ENCODE data around the gene EFS.
A peak's percentile ranks its signal among the peaks of the same experiment; 100 is the strongest.

Gene EFS

GRCh38 chr14:23346693-23347405 lies 18.1 kb downstream of the EFS start:
- DNase-seq (ENCODE audit: low read depth), result no peak
- TF ChIP-seq, protein P1, sequence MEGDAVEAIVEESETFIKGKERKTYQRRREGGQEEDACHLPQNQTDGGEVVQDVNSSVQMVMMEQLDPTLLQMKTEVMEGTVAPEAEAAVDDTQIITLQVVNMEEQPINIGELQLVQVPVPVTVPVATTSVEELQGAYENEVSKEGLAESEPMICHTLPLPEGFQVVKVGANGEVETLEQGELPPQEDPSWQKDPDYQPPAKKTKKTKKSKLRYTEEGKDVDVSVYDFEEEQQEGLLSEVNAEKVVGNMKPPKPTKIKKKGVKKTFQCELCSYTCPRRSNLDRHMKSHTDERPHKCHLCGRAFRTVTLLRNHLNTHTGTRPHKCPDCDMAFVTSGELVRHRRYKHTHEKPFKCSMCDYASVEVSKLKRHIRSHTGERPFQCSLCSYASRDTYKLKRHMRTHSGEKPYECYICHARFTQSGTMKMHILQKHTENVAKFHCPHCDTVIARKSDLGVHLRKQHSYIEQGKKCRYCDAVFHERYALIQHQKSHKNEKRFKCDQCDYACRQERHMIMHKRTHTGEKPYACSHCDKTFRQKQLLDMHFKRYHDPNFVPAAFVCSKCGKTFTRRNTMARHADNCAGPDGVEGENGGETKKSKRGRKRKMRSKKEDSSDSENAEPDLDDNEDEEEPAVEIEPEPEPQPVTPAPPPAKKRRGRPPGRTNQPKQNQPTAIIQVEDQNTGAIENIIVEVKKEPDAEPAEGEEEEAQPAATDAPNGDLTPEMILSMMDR (IDR thresholded peaks at IDR 0.05; ENCODE audit: control insufficient read depth, extremely low read depth, insufficient read depth), result no peak
- H3K4me3 ChIP-seq (ENCODE audit: low read depth, low read length), result no peak overlapping the region

DNA sequence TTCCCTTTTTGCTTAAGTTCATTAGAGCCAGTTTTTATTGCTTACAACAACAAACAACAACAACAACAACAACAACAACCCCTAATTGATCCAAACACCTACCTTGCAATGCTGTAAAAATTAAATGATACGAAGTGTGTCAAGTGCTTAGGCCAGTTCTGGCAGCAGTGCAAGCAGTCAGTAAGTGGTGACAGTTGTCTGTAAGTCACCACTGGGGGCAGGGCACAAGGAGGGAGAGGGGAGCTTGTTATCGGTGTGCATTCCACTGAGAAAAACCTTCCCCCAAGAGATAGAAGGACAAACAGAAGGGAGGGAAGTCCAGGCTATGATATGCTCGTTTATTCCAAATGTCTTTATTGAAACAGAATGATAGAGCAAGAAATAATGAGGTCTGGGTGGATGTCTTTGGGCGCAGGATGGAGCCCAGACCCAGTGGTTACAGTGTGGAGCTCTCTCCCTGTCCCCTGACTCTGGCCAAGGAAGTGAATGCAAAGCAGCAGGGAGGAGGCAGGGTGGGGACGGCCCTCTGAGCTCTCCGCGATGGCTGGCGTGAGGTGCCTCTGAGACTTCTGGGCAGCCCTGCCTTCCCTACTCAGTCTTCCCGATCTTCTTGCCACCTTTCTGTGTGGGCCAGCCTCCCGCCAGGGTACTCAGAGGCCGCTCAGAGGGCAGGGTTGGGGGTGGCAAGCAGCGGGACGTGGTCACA lies 18.8 kb downstream of the EFS start:
- no peak overlapping the region for H3K4me3 ChIP-seq (ENCODE audit: low read depth, low read length)
- no peak for DNase-seq (ENCODE audit: low read depth)
- TF ChIP-seq, protein P1 (IDR thresholded peaks at IDR 0.05; ENCODE audit: control insufficient read depth, extremely low read depth, insufficient read depth), result no peak

DNA sequence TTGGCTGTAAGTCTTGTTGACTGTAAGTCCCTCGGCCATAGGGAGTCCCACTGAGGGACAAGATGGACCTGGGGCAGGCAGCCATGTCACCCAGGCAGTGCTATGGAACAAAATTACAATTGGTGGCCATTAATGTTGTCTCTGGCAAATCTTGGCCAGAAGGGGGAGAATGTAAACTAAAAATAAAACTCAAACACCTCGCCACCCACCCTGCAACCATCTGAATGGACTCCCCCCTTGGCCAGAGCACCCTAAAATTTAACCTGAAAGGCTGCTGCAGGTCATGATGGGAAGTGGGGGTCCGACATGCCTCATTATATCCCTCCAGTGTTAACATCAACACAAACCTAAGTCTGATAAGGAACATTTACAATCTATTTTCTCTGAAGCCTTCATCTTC lies 20.5 kb downstream of the EFS start:
- TF ChIP-seq, protein P1 (IDR thresholded peaks at IDR 0.05; ENCODE audit: control insufficient read depth, extremely low read depth, insufficient read depth), result no peak
- DNase-seq (ENCODE audit: low read depth), result no peak
- H3K4me3 ChIP-seq (ENCODE audit: low read depth, low read length), result no peak overlapping the region

- TF ChIP-seq, protein P1 (IDR thresholded peaks at IDR 0.05; ENCODE audit: control insufficient read depth, extremely low read depth, insufficient read depth), result no peak
- no peak for DNase-seq (ENCODE audit: low read depth)
- H3K4me3 ChIP-seq (ENCODE audit: low read depth, low read length), result no peak overlapping the region
These were observed 25.3 kb downstream of the EFS start for GRCh38 chr14:23339506-23340268.

DNA sequence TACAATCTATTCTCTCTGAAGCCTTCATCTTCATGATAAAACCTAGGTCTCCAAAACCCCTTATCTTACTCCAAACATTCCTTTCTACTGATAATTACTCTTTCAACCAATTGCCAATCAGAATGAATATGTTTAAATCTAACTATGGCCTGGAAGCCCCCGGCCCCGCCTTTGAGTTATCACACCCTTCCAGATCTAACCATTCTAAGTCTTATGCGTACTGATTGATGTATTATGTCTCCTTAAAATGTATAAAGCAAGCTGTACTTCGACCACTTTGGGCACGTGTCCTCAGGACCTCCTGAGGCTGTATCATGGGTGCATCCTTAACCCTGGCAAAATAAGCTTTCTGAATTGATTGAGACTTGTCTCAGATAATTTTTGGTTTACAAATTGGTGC lies 29.3 kb downstream of the EFS start:
- H3K4me3 ChIP-seq (ENCODE audit: low read depth, low read length), result no peak overlapping the region
- no peak for DNase-seq (ENCODE audit: low read depth)

DNA sequence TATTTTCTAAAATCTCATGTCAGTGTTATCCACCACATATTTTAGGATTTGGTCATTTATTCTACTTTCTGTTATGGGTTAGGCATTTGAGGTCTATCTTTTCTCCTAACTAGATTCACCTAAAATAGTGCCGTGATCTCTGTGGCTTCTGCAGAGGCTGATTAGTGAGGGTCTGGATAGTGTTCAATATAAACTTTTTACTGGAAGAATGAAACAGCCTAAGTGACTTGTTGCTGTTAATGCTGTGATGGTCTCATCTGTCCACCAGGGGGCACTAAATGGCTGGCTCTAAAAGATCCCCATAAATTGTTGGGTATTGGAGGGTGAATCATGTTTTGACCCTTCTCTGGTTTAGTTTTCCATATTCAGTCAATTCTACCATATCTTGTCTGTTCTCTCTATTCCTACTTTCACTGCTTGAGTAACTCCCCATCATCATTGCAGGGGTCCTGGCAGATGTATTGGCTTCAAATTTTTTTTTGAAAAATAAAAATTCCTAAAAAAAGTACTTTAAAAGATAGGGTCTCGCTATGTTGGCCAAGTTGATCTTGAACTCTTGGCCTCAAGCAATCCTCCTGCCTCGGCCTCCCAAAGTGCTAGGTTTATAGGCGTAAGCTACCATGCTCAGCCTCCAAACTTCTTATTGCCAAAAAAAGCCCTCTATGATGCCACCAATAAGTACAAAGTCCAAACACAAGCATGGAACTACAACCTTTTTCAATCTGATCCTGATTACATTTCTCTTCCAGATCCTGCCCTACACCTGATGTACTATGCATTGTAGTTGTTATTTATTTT lies 36.8 kb downstream of the EFS start:
- H3K4me3 ChIP-seq (ENCODE audit: low read depth, low read length), result no peak overlapping the region
- peak; percentile 47 for DNase-seq (ENCODE audit: low read depth)
- TF ChIP-seq, protein P1 (IDR thresholded peaks at IDR 0.05; ENCODE audit: control insufficient read depth, extremely low read depth, insufficient read depth), result peak; percentile 89

More for the DNA sequence above, 29.3 kb downstream of the EFS start:
- TF ChIP-seq, protein P1 (IDR thresholded peaks at IDR 0.05; ENCODE audit: control insufficient read depth, extremely low read depth, insufficient read depth), result no peak
